SKM-1 treated with dmso at 0.1 percent for 144 hours (cell line): Measurements from ENCODE around the gene CACNA2D3.

Experiments used
- DNase-seq: peaks from one replicate; lab custom pipeline; 2025; ENCODE audit not compliant: unreplicated experiment; lab: John Stamatoyannopoulos, UW

Gene CACNA2D3

GRCh38 chr3:54776601-54777000 lies 654.2 kb downstream of the CACNA2D3 start:
- no peak for DNase-seq

GRCh38 chr3:54777141-54777540 lies 654.8 kb downstream of the CACNA2D3 start:
- no peak for DNase-seq

GRCh38 chr3:54780336-54780735 lies 658.0 kb downstream of the CACNA2D3 start:
- no peak for DNase-seq

- no peak for DNase-seq
Measured at GRCh38 chr3:54781728-54782127, 659.4 kb downstream of the CACNA2D3 start.

GRCh38 chr3:54783611-54784010 lies 661.3 kb downstream of the CACNA2D3 start:
- no peak for DNase-seq

- DNase-seq: no peak
Measured at GRCh38 chr3:54784021-54784420, 661.7 kb downstream of the CACNA2D3 start.

- DNase-seq: no peak
Measured at GRCh38 chr3:54785976-54786375, 663.6 kb downstream of the CACNA2D3 start.

GRCh38 chr3:54790051-54790450 lies 667.7 kb downstream of the CACNA2D3 start:
- DNase-seq: no peak

- no peak for DNase-seq
Measured at GRCh38 chr3:54791501-54792156, 669.3 kb downstream of the CACNA2D3 start.

GRCh38 chr3:54792584-54792983 lies 670.2 kb downstream of the CACNA2D3 start:
- no peak for DNase-seq

GRCh38 chr3:54793171-54793570 lies 670.8 kb downstream of the CACNA2D3 start:
- DNase-seq: no peak

GRCh38 chr3:54797111-54797510 lies 674.8 kb downstream of the CACNA2D3 start:
- no peak for DNase-seq

- DNase-seq: no peak
Measured at GRCh38 chr3:54800478-54800877, 678.1 kb downstream of the CACNA2D3 start.

GRCh38 chr3:54801977-54802376 lies 679.6 kb downstream of the CACNA2D3 start:
- no peak for DNase-seq

GRCh38 chr3:54810401-54810800 lies 688.0 kb downstream of the CACNA2D3 start:
- DNase-seq: no peak

- DNase-seq: no peak
Measured at GRCh38 chr3:54814224-54814623, 691.9 kb downstream of the CACNA2D3 start.

GRCh38 chr3:54817628-54818027 lies 695.3 kb downstream of the CACNA2D3 start:
- DNase-seq: no peak

GRCh38 chr3:54818486-54818885 lies 696.1 kb downstream of the CACNA2D3 start:
- DNase-seq: no peak

GRCh38 chr3:54818942-54819341 lies 696.6 kb downstream of the CACNA2D3 start:
- no peak for DNase-seq

GRCh38 chr3:54819946-54820345 lies 697.6 kb downstream of the CACNA2D3 start:
- no peak for DNase-seq

- no peak for DNase-seq
Measured at GRCh38 chr3:54822206-54822605, 699.9 kb downstream of the CACNA2D3 start.

GRCh38 chr3:54826251-54826691 lies 703.9 kb downstream of the CACNA2D3 start:
- DNase-seq: no peak

- no peak for DNase-seq
Measured at GRCh38 chr3:54827056-54827687, 704.8 kb downstream of the CACNA2D3 start.
